Stimulated activated CD8-positive, alpha-beta memory T cell treated with anti-CD3 and anti-CD28 coated beads, Interleukin-12 subunit alpha, Interleukin-12 subunit beta, amount 100 ng/mL, for 4 hours (primary cell): ENCODE data around the gene PLIN5.

ENCODE experiments used
- DNase-seq: peaks from one replicate; pipeline ENCODE4 v3.0.0-alpha.2; 2020; ENCODE audit warnings: low read depth

PLIN5 gene

DNA sequence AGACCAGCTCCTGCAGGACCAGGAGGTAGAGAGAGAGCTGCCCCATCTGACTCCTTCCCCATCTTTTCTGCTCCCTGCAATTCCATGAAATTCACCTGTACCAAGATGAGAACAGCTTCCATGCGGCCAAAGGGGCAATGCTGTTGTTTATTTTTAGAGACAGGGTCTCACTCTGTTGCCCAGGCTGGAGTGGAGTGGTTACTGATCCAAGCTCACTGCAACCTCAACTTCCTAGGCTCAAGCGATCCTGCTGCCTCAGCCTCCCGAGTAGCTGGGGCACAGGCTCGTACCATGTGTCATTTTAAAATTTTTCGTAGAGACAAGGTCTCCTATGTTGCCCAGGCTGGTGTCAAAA is 13.2 kb downstream of the PLIN5 start:
- no peak for DNase-seq

DNA sequence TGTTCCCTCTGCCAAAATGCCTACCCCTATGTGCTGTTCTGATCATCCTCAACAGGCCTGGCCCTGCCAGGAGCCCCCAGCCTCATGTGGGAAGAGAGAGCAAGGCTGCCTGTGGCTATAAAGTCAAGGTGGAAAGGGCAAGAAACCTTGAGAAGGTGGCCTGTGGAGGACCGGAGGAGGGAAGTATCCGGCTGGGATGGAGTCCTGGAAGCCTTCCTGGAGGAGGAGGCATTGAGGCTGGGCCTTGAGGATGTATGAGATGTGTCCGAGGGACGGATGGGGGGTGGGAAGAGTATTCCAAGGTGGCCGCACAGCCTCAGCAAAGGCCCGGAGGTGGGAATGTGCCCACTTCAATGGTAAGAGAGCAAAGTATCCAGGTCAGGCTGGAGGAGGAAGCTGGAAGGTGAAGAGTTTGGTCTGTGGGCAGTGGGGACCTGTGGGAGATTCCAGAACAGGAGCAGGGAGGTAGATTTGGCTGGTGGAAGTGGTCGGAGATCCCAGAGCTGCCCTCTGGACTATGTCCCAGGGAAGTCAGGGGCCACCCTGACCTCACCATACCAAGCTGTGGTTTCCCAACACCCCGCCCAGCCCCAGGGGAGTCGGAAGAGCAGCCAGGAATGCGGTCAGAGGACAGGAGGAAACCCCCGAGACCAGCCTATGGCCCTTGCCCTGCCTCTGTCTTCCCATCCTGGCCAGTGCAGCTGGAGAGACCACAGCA is 13.7 kb downstream of the PLIN5 start:
- no peak for DNase-seq

DNA sequence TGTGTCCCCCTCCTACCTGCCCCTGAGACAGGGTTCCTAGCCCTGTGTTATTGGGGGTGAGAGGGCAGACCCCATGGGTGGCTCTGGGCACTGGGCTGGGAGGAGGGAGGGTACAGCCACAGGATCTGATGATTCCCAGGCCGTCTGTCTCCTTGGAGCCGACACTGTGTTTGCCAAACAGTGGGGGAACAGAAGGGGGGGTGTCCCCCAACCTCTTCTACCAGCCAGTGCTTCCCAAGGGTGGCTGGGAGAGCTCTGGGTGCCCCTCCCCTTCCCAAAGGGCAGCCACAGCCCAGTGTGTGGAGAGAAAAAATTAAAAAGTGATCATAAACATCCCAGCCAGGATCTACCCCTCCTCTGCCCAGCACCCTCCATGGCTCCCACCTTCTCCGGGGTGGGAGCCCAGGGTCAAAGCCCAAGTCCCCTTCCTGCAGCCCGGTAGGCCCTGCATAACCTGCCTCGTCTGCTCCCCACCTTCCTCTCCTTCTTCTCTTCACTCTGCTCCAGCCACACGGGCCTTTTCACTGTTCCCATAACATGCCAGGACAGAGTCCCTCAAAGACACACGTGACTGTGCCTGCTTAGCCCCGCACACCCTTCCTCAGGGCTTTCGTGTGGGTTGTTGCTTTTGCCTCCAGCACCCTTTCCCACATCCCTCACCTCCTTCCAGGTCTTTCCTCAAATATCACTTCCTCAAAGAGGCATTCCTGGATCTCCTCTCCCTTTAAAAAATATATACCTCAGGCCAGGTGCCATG is 15.3 kb downstream of the PLIN5 start:
- no peak for DNase-seq

DNA sequence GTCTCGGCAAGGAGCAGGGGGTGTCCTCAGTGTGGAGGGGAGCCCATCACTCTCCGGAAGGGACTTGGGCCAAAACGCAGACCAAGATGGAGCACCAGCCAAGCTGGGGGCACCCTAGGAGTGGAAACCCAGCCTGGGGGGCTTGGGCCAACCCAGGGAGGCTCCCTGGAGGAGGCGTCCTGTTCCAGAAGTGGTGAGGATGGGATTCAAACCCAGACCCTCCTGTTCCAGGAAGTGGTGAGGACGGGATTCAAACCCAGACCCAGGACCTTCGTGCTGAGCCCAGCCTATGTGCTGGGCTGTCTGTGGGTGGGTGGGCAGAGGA is 15.9 kb downstream of the PLIN5 start:
- no peak for DNase-seq

DNA sequence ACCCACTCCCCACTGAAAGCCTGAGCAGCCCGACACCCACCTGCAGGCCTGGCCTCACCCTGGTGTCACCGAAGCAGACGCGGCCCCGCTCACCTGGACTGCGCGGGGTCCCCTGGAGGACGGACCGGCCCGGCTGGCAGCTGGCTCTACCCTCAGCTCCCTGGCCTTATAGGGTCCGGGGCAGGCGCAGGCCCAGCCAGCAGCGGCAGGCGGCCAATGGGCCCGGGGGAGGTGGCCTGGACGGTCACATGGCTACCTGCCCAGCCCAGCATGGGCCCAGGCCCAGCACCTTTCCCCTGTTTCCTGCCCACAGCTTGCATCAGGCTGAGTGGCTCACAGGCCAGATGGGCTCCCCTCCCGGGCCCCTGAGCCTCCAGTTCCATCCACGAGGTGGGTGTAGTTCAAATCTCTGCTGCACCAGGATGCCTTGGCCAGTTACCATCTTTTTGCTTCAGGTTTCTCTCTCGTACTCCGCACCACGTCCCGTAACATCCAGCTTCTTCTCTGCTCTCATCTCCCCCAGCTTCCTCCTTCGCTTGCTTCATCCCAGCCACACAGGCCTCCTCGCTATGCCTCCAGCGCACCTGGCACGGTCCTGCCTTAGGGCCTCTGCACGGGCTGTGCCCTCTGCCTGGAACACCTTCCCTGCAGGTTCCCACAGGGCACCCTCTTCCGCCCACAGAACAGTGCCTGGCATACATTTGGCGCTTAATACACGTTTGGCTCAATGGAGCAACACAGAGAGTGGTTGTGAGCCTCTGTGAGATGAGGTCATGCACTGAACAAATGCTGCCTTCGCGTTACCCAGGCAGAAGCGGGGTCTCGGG is 16.5 kb downstream of the PLIN5 start, which contains the start of gene PLIN4:
PLIN4 (minus strand) TSS at position 142 of the 827 bp plus-strand sequence. CDS start 214 bp downstream, outside the sequence.
- DNase-seq, result no peak

DNA sequence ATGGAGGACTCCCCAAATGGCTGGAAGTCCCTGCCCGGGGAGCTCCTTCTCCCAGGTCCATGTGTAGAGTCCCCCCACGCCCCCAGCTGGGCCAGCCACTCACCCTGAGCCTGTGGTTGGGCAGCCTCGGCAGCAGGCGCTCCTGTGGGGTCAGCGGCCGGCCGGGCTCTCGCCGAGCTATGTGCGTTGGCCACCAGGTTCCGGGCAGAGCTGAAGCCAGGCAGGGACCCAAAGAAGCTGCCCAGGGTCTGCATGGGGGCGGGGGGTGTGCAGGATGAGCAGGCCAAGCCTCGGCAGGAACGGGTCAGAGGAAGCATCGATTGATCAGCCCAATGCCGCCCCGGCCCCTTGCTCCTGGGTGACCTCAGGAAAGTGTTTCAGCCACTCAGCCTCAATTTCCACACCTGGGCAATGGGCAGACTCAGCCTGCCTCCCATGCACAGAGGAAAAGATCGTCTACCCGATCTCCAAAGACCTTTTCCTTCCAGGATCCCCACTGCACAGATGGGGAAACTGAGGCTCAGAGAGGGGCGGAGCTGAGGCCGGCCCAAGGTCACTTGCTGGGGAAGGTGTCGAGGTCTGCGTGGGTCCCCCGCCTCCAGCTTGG is 17.5 kb downstream of the PLIN5 start:
- no peak for DNase-seq

DNA sequence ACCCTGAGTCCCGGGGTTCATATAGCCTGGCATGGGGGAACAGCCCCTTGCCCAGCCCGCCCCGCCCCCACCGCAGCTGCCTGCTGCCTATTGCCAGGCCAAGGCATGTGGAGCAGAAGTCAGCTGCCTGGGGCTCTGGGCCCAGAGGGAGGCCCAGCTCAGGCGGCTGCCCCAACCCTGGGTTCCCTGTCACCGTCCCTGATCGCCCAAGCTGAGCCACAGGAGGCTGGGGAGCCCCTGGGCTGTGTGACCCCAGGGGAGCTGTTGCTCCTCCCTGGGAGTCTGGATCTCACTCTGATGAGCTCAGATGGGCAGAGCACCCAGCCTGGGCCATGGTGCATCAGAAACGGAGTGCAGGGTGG is 18.1 kb downstream of the PLIN5 start:
- DNase-seq, result no peak

DNA sequence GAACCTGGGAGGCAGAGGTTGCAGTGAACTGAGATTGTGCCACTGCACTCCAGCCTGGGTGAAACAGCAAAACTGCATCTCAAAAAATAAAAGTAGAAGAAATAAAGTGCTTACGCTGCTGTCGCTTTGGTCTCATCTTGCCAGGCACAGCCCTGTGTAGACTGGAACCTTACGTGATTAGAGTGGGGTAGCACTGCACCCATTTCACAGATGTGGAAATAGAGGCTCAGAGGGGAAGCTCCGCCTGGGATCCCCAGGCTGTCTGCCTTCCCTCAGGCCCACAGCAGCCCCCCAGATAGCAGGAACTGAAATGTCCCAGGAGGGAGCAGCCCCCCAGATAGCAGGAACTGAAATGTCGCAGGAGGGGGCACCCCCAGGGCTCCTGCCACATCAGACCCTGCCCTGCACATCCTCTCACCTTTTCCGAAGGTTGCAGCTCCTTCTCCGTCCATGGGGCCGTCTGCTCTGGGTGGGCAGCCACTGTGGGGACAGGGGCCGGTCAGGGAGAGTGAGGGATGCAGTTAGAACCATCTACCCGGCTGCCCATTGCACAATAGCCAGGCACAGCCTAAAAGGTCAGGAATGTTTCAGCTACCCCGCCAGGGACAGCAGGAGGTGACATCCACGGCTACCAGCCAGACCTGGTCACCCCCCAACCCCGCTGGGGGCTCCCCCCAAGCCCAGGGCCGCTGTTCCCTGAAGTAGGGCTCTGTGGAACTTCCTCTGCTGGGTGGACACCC is 18.7 kb downstream of the PLIN5 start:
- no peak for DNase-seq

DNA sequence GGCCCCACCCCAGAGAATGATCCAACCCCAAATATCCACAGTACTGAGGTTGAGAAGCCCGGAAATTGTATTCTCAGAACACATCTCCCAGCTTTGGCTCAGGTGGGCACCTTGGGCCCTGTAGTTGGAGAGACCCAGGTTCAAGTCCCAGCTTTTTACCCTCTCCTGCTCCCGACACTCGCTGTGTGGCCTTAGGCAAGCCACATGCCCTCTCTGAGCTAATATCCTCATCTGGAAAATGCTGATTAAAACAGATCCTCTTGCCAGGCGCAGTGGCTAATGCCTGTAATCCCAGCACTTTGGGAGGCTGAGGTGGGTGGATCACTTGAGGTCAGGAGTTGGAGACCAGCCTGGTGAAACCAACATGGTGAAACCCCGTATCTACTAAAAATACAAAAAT is 19.3 kb downstream of the PLIN5 start:
- no peak for DNase-seq

DNA sequence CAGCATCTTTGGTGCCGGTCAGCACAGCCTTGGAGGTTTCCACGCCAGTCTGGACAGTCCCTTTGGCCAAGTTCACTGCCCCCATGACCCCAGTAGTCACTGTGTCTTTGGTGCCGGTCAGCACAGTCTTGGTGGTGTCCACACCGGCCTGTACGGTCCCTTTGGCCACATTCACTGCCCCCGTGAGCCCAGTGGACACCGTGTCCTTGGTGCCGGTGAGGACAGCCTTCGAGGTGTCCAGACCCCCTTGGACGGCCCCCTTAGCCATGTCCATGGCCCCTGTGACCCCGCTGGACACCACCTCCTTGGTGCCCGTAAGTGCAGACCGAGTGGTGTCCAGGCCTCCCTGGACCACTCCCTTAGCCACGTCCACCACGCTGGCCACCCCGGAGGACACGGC is 21.8 kb downstream of the PLIN5 start:
- no peak for DNase-seq

DNA sequence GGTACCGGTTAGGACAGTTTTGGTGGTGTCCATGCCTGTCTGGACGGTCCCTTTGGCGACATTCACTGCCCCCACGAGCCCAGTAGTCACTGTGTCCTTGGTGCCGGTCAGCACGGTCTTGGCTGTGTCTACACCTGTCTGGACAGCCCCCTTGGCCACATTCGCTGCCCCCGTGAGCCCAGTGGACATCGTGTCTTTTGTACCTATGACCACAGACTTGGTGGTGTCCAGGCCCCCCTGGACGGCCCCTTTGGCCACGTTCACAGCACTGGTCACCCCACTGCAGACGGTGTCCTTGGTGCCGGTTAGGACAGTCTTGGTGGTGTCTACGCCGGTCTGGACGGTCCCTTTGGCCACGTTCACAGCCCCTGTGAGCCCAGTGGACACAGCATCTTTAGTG is 23.0 kb downstream of the PLIN5 start:
- DNase-seq, result no peak

DNA sequence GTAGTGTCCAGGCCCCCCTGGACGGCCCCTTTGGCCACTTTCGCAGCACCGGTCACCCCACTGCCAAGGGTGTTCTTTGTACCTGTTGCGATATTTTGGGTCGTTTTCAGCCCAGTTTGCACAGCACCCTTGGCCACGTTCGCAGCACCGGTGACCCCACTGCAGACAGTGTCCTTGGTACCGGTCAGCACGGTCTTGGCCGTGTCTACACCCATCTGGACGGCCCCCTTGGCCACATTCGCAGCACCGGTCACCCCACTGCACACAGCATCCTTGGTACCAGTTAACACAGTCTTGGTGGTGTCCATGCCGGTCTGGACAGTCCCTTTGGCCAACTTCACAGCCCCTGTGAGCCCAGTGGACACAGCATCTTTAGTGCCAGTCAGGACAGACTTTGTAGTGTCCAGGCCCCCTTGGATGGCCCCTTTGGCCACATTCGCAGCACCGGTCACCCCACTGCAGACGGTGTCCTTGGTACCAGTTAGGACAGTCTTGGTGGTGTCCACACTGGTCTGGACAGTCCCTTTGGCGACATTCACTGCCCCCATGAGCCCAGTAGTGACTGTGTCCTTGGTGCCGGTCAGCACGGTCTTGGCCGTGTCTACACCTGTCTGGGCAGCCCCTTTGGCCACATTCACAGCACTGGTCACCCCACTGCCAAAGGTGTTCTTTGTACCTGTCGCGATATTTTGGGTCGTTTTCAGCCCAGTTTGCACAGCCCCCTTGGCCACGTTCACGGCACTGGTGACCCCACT is 23.5 kb downstream of the PLIN5 start:
- no peak for DNase-seq

DNA sequence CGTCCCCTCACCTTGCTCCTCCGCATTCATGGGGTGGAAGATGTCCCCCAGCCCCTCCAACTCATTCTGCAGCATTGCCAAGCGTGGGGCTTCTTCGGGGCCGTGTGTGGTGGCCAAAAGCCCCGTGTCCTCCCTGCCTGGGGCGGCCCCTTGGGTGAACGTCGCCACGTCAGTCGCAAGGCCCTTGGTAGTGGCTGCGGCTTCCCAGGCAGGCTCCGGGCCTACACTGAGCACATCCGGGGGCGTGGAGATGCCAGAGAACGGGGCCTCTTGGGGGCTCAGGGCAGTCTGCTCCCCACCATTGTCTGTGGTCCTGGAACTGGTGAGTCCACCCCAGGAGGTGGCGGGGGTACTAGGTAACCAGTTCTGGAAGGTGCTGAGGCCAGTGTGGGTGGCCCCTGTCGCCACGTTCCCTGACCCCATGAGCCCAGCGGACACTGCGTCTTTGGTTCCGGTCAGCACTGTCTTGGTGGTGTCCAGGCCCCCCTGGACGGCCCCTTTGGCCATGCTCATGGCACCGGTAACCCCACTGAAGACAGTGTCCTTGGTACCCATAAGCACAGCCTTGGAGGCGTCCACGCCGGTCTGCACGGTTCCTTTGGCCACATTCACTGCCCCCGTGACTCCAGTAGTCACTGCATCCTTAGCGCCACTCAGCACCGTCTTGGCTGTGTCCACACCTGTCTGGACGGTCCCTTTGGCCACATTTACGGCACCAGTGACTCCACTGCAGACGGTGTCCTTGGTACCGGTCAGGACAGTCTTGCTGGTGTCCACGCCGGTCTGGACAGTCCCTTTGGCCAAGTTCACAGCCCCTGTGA is 24.4 kb downstream of the PLIN5 start:
- DNase-seq, result no peak

DNA sequence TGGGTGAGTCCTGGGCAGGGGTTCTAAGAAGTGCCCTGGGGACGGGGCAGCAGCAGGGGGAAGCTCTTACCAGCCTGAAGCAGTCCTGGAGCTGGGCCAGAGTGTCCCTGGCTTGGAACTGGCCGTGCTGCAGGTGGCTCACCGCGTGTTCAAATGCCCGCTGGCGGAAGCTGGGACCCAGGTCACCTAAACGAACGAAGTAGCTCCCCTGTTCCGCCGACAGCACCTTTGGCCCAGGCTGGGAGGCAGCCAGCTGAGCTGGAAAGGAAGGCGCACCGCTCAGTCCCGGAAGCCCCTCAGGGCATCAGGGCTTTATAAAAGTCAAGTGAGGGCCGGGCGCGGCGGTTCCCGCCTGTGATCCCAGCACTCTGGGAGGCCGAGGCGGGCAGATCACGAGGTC is 26.3 kb downstream of the PLIN5 start:
- no peak for DNase-seq

DNA sequence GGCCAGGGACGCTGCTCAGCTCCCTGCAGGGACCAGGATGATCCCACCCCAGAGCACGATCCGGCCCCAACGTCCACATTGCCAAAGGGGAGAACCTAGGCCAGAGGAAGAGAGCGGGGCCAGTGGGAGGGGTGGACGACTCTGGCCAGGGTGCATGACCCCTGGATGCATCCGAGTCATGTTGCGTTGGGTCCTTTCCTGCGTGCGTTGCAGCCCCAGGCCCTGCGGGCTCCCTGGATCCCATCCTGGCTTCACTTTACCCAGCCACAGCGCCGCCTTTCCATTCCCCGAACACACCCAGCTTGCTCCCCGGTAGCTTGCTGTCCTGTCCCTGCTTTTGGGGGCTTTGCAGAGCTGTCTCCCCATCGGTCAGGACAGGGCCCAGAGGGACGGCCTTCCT is 27.2 kb downstream of the PLIN5 start:
- DNase-seq, result no peak

DNA sequence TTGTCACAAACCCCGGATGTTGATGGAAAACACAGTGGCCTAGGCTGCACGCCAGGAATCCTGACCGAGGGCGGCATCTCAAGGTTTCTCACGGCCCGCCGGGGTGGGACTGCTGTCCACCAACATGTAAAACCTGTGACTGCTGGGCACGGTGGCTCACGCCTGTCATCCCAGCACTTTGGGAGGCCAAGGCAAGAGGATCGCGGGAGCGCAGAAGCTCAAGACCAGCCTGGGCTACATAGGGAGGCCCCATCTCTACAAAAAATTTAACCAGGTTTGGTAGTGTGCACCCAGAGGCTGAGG is 27.9 kb downstream of the PLIN5 start:
- no peak for DNase-seq

DNA sequence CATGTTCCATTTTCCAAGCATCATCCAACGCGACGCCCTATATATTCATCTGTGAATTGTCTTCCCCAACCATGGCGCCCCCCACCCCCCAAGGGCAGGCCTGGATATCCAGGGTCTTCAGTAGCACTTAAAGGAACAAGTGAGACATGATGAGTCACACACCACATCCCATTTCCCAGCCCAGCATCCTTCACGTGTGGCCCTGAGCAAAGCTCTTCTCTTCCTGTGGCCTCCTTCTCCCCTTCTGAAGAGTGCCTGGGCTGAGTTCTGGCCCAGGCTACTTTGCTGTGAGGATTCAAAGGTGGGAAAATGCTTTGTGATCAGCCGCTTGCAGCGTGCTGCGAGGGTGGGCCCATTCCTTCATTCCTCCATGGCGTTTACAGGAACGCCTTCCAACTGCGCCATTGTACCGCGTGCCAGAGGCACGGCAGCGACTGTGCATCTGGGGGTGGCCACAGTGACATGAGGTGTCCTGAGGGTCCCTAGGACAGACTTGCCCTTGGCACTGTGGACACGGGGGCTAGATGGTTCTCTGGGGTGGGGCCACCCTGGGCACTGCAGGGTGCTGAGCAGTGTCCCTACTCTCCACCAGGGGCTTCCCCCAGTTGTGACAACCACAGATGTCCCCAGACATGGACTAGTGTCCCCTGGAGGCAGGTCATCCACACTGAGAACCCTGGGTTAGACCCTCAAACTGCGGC is 28.4 kb downstream of the PLIN5 start:
- DNase-seq, result no peak

DNA sequence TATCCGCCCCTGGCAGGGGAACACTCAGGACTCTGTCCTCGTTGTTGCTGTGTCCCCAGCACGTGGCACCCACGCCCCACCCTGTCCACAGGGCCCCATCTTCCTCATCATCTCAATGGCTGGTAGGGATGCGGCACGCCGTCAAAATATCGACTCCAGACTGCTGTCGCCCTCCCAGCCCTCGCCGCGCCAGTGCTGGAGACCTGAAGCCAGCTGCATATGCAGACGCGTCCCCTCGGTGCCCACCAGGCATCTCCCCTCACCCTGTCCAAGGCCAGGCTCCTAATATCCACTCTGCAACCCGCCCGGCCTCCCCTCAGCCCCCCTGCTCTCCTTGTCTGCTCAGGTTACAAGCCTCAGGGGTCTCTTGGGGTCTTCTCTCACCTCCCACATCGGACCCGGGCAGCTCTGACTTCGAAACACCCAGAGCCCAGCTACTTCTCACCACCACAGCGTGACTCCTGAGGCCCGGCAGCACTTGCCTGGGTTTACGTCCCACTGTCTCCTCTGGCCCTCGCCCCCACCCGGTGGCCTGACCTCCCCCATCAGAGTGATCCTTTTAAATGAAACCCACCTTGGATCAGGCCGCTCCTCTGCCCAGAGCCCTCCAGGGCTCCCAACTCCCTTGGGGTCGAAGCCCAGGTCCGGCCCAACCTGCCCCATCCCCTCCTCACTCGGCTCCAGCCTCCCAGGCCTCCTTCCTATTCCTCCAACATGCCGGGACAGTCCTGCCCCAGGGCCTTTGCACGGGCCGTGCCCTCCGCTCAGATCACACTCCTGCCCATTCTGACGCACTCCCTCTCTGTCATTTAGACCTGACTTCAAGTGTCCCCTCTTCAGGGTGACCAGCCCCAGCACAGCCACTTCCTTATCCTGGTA is 29.2 kb downstream of the PLIN5 start:
- no peak for DNase-seq
